Right lobe of liver (tissue), 4 donors: ENCODE data around the gene ROM1.

Experiments
- POLR2A ChIP-seq: fragments of 450-650 bp; IDR thresholded peaks from one replicate; pipeline ENCODE4 v1.6.1; 2017; ENCODE audit warnings: antibody characterized with exemption, mild to moderate bottlenecking
- TF ChIP-seq, protein P1 (sequence below), 4 donors: fragments of 200-600 bp in 3 of 4; fragments of 450-650 bp in 1 of 4; IDR thresholded peaks; one replicate each; pipeline versions ENCODE4 v1.5.1 to v1.8.0; 2016 to 2022; ENCODE audit warnings: antibody characterized with exemption in 4 of 4, mild to moderate bottlenecking in 2 of 4
- donor health status: DM: no; HTN: no; CAD: no.
- donor health status: DM: no; HTN: no; CAD: no.
- donor health status: DM: no; HTN: yes; CAD: no.

DNA sequence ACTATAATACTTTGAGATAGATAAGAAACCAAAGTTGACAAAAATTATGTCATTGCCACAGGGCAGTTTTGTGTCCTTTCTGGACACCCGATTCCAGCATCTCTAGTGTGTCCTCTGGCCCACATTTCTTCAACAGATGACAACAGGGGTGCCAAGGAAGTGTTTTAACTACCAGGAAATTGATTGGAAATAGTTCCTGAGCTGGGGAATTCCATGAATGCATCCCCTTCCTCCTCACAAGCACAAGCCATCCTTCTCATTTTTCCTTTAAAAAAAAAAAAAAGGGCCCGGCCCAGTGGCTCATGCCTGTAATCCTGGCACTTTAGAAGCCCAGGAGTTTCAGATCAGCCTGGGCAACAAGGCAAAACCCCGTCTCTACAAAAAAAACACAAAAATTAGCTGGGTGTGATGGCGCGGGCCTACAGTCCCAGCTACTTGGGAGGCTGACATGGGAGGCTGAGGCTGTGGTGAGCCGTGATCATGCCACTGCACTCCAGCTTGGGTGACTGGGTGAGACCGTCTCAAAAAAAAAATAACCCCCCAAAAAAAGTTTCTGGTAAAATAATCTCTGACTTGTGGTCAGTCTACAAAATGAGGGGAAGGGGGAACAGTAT lies 9.5 kb downstream of the ROM1 start:
- TF ChIP-seq, protein P1, sequence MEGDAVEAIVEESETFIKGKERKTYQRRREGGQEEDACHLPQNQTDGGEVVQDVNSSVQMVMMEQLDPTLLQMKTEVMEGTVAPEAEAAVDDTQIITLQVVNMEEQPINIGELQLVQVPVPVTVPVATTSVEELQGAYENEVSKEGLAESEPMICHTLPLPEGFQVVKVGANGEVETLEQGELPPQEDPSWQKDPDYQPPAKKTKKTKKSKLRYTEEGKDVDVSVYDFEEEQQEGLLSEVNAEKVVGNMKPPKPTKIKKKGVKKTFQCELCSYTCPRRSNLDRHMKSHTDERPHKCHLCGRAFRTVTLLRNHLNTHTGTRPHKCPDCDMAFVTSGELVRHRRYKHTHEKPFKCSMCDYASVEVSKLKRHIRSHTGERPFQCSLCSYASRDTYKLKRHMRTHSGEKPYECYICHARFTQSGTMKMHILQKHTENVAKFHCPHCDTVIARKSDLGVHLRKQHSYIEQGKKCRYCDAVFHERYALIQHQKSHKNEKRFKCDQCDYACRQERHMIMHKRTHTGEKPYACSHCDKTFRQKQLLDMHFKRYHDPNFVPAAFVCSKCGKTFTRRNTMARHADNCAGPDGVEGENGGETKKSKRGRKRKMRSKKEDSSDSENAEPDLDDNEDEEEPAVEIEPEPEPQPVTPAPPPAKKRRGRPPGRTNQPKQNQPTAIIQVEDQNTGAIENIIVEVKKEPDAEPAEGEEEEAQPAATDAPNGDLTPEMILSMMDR (IDR thresholded peaks at IDR 0.05) = no peak
- no peak for TF ChIP-seq POLR2A
